NOMO-1 (cell line): ENCODE data around the gene NEDD4.
"Not testable (repeated sequence)": the region's sequence is repeated elsewhere in the genome, so short reads cannot be mapped to it uniquely, and the experiment has no call there.

Experiments used
- DNase-seq, 2 experiments: peaks; one replicate each; lab custom pipeline; 2025; ENCODE audit not compliant: unreplicated experiment in 2 of 2; lab: John Stamatoyannopoulos, UW

NEDD4 gene

DNA sequence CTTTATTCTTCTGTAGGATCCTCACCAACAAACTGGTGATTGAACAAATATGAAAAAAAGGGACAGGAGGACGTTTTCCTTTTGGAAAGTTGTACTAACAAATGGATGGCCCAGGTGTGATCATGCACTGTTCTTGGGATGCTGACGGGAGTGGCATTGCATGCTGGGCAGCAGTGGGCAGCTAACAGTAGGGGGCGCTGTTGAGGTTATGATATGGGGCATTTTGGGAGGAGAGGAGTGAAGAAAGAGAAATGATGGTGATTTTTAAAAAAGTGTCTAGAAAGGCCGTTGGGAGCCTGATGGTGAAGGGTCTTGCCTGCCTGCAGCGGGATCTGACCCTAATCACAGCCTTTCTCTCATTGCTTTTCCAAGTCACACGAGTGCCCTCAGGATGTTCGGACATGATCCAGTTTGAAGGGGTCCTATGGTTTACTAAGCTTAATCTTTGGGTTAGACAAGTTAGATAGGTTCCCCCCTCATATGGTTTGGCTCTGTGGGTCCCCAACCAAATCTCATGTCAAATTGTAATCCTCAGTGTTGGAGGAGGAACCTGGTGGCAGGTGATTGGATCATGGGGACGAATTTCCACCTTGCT, 204.2 kb downstream of the NEDD4 start:
- no peak for DNase-seq

DNA sequence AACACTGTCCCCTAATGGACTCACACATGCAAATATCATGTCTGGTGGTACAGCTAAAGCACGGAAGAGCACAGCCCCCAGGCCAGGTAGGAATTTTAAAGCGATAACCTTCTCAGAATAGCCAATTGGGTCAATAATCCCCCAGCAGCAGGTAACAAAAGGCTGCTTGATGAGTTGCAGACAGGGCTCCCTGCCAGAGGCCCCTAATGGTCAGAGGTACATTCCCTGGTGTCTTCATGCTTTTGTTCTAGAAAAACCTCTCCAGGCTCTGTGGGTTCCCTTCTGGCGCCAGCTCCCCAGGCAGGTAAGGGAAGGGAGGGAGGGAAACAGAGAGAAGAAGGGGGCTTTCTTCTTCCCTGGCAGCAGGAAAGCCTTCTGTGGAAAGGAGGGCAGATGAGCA, 207.1 kb downstream of the NEDD4 start:
- no peak for DNase-seq

DNA sequence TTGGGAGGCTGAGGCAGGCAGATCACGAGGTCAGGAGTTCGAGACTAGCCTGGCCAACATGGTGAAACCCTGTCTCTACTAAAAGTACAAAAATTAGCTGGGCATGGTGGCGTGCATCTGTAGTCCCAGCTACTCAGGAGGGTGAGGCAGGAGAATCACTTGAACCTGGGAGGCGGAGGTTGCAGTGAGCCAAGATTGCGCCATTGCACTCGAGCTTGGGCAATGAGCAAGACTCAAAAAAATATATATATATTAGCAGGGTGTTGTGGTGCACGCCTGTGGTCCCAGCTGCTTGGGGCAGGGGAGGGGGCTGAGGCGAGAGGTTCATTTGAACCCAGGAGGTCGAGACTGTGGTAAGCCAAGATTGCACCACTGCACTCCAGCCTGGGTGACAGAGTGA, 207.8 kb downstream of the NEDD4 start:
- DNase-seq = not testable (repeated sequence)

DNA sequence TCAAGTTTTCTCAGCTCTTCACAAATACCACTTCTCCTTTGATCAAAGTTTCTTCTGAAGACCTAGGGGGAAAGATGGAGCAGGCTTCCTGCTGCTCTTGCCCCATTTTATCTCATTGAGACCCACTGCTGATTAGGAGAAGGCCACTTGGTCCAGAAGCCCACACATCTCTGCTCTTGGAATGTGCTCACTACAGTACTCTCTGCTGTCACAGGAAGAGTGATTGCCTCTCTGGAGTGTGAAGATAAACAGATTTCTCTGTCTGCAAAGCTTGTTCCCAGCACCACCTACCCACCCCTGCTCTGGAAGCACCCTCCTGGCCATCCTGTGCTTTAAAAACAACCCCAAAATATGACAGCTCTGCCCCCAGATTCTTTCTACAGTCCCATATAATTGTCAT, 209.1 kb downstream of the NEDD4 start:
- DNase-seq = no peak

DNA sequence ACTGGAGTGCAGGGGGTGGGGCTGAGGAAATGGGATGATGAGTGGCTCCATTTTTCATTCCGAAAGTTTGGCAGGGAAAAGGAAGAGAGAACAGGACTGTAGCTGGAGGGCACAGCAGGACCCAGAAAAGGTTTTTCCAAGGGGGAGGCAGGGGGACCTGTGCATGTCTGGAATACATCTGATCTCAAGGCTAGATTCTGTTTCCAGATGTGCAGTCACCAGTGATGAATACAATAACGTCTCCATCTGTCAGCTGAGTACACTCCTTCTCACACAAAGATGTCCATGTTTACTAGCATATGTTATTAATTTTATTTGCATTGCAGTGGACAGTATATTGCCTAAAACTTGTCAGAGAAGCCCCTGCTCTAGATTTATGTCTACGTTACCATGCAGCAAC, 210.5 kb downstream of the NEDD4 start:
- DNase-seq = no peak

DNA sequence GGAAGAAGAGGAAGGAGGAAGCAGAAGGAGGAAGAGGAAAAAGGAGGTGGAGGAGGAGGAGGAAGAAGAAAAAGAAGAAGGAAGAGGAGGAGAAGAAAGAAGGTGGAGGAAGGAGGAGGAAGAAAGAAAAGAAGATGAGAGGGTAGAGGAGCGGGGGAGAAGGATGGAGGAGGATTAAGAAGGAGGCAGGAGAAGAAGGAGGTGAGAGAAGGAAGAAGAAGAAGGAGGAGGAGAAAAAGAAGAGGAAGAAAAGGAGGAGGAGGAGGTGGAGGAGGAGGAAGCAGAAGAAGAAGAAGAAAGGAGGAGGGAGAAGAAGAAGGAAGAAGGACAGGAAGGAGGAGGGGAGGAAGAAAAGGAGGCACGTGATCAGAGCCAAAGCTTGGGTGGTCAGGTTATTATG, 213.1 kb downstream of the NEDD4 start:
- DNase-seq = no peak

DNA sequence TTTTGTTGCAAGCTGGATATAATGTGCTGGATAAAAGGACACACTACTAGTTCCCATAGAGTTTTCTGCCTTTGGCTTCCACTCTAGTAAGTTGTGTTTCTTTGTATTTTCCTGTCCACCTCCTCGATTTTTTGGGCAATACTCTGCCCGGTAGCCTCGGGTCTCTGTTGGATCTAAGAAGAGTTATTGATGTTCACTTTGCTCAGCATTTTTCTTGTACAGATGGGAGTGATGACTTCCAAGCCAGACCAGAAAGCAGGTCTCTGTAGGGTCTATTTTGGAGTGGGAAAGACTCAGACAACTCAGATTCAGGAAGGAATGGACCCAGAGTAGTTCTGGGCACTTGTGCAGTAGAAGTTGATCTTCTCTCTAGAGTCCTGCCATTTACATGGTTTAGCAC, 214.5 kb downstream of the NEDD4 start:
- no peak for DNase-seq
